Glutamatergic neuron (in vitro differentiated cells): Measurements from ENCODE around the gene GALNS. TPM values are rescaled to one million over a fixed set of nuclear protein-coding genes. Genes with fewer than 3 reads are reported as not detected.

Experiments used
- DNase-seq: peaks from one replicate; pipeline ENCODE4 v3.0.0; 2022
- H3K27ac Mint-ChIP-seq: one replicate; pipeline ENCODE4 v1.8.0; 2020; ENCODE audit warnings: mild to moderate bottlenecking, mixed read lengths, inconsistent platforms; ENCODE audit not compliant: unreplicated experiment
- H3K27me3 Mint-ChIP-seq: one replicate; pipeline ENCODE4 v1.8.0; 2020; ENCODE audit warnings: mild to moderate bottlenecking, moderate library complexity, mixed read lengths, inconsistent platforms; ENCODE audit not compliant: unreplicated experiment
- H3K36me3 Mint-ChIP-seq: one replicate; pipeline ENCODE4 v1.8.0; 2020; ENCODE audit warnings: mild to moderate bottlenecking, mixed read lengths, inconsistent platforms; ENCODE audit not compliant: unreplicated experiment
- H3K4me1 Mint-ChIP-seq: one replicate; pipeline ENCODE4 v1.8.0; 2020; ENCODE audit warnings: mild to moderate bottlenecking, low read depth, mixed read lengths, inconsistent platforms; ENCODE audit not compliant: unreplicated experiment
- H3K4me3 Mint-ChIP-seq: one replicate; pipeline ENCODE4 v1.8.0; 2020; ENCODE audit warnings: mild to moderate bottlenecking, mixed read lengths, inconsistent platforms; ENCODE audit not compliant: unreplicated experiment
- H3K9me3 Mint-ChIP-seq: one replicate; pipeline ENCODE4 v1.8.0; 2020; ENCODE audit warnings: mild to moderate bottlenecking, moderate library complexity, mixed read lengths, inconsistent platforms; ENCODE audit not compliant: unreplicated experiment
- CTCF ChIP-seq: fragments of 200-600 bp; sonication (generic); IDR thresholded peaks from one replicate; pipeline ENCODE4 v1.5.0; 2021; ENCODE audit not compliant: partially characterized antibody, unreplicated experiment
- total RNA-seq: library from RNA; stranded (reverse); fragmentation: NEBNext Ultra II Directional; extraction: Animal tissue kit (Norgen Biotek cat#: 25700); gene quantifications from one replicate; pipeline ENCODE4 v1.2.1, GENCODE V29; 2021; ENCODE audit not compliant: unreplicated experiment

GALNS gene
- total RNA-seq, 1 donor from 2014 or later = 31.7 TPM

GRCh38 chr16:88815227-88815626 is 41.5 kb downstream of the GALNS start:
- Mint-ChIP-seq H3K27me3 (no peaks in the 10 kb centered on the region), H3K36me3 (no peaks in the 10 kb centered on the region), H3K4me3 (no peak overlapping the region), H3K9me3 (peaks cover 2% of the 10 kb centered on the region), H3K27ac (no peak overlapping the region), H3K4me1 (peaks cover 4% of the 10 kb centered on the region)
- no peak for TF ChIP-seq CTCF
- DNase-seq = no peak

GRCh38 chr16:88814144-88814502 is 42.6 kb downstream of the GALNS start:
- Mint-ChIP-seq H3K4me1 (peaks cover 4% of the 10 kb centered on the region), H3K36me3 (no peaks in the 10 kb centered on the region), H3K27me3 (peaks cover 1% of the 10 kb centered on the region), H3K9me3 (peaks cover 2% of the 10 kb centered on the region), H3K27ac (no peak overlapping the region), H3K4me3 (peak overlapping the region; percentile 1)
- DNase-seq = no peak
- no peak for TF ChIP-seq CTCF

GRCh38 chr16:88813269-88814143 is 43.2 kb downstream of the GALNS start:
- H3K4me1 Mint-ChIP-seq = peaks cover 4% of the 10 kb centered on the region
- peak overlapping the region; percentile 15 for H3K27ac Mint-ChIP-seq
- peaks cover 1% of the 10 kb centered on the region for H3K27me3 Mint-ChIP-seq

GRCh38 chr16:88812513-88813268 is 44.1 kb downstream of the GALNS start:
- H3K36me3 Mint-ChIP-seq = no peaks in the 10 kb centered on the region
- no peak for DNase-seq
- H3K4me3 Mint-ChIP-seq = peak overlapping the region; percentile 82
- H3K4me1 Mint-ChIP-seq = peaks cover 4% of the 10 kb centered on the region
- H3K27ac Mint-ChIP-seq = peak overlapping the region; percentile 76
- peaks cover 1% of the 10 kb centered on the region for H3K27me3 Mint-ChIP-seq
- H3K9me3 Mint-ChIP-seq = peaks cover 2% of the 10 kb centered on the region
- TF ChIP-seq CTCF = no peak

More at GRCh38 chr16:88813269-88814143, 43.2 kb downstream of the GALNS start:
- TF ChIP-seq CTCF = no peak
- DNase-seq = no peak
- H3K4me3 Mint-ChIP-seq = peak overlapping the region; percentile 1
- H3K9me3 Mint-ChIP-seq = peaks cover 2% of the 10 kb centered on the region
- H3K36me3 Mint-ChIP-seq = no peaks in the 10 kb centered on the region
